CD4-positive, alpha-beta T cell treated with Interleukin-10 for 1 hour (primary cell): Measurements from ENCODE around the gene GCLC.
A peak's percentile ranks its signal among the peaks of the same experiment; 100 is the strongest.
"Not testable (repeated sequence)": the region's sequence is repeated elsewhere in the genome, so short reads cannot be mapped to it uniquely, and the experiment has no call there.

Source experiments
- DNase-seq: peaks from one replicate; pipeline ENCODE4 v3.0.0-alpha.2; 2020

GCLC gene

GRCh38 chr6:53544470-53545308 is at the start of gene GCLC:
GCLC (minus strand) TSS chr6:53545101; CDS start chr6:53544645, 456 bp downstream.
- peak; percentile 92 for DNase-seq

GRCh38 chr6:53594596-53594995 is 49.7 kb upstream of the GCLC start:
- no peak for DNase-seq

- no peak for DNase-seq
Observed at GRCh38 chr6:53593001-53593488, 48.1 kb upstream of the GCLC start.

GRCh38 chr6:53591873-53592272 is 47.0 kb upstream of the GCLC start:
- no peak for DNase-seq

- DNase-seq: no peak
Observed at GRCh38 chr6:53588816-53589509, 44.1 kb upstream of the GCLC start.

- DNase-seq: no peak
Observed at GRCh38 chr6:53587291-53587690, 42.4 kb upstream of the GCLC start.

GRCh38 chr6:53585208-53585900 is 40.5 kb upstream of the GCLC start:
- DNase-seq: no peak

GRCh38 chr6:53584726-53585125 is 39.8 kb upstream of the GCLC start:
- DNase-seq: no peak

- DNase-seq: no peak
Observed at GRCh38 chr6:53583451-53583850, 38.5 kb upstream of the GCLC start.

- no peak for DNase-seq
Observed at GRCh38 chr6:53582963-53583362, 38.1 kb upstream of the GCLC start.

GRCh38 chr6:53581856-53582255 is 37.0 kb upstream of the GCLC start:
- no peak for DNase-seq

- no peak for DNase-seq
Observed at GRCh38 chr6:53581173-53581773, 36.4 kb upstream of the GCLC start.

GRCh38 chr6:53579338-53579737 is 34.4 kb upstream of the GCLC start:
- DNase-seq: no peak

- DNase-seq: no peak
Observed at GRCh38 chr6:53578371-53578770, 33.5 kb upstream of the GCLC start.

GRCh38 chr6:53573299-53573698 is 28.4 kb upstream of the GCLC start:
- DNase-seq: no peak

- not testable (repeated sequence) for DNase-seq
Observed at GRCh38 chr6:53572379-53572778, 27.5 kb upstream of the GCLC start.

GRCh38 chr6:53568776-53569616 is 24.1 kb upstream of the GCLC start:
- DNase-seq: no peak

GRCh38 chr6:53567701-53568100 is 22.8 kb upstream of the GCLC start:
- no peak for DNase-seq

GRCh38 chr6:53566755-53567154 is 21.9 kb upstream of the GCLC start:
- no peak for DNase-seq

GRCh38 chr6:53565886-53566285 is 21.0 kb upstream of the GCLC start:
- no peak for DNase-seq

- DNase-seq: no peak
Observed at GRCh38 chr6:53564401-53565065, 19.6 kb upstream of the GCLC start.
